SK-N-SH (cell line): Measurements from ENCODE around the gene SLC35F6.

Source experiments
- TF ChIP-seq, protein P1 (sequence below): fragments of 200-600 bp; sonication (generic); IDR thresholded peaks from 2 replicates; pipeline ENCODE4 v1.6.1; 2017; ENCODE audit warnings: antibody characterized with exemption, mild to moderate bottlenecking, moderate library complexity
- TF ChIP-seq, protein P2 (sequence below): IDR thresholded peaks from 2 replicates; pipeline ENCODE4 v1.4.0; 2012; ENCODE audit warnings: low read depth, borderline replicate concordance

DNA sequence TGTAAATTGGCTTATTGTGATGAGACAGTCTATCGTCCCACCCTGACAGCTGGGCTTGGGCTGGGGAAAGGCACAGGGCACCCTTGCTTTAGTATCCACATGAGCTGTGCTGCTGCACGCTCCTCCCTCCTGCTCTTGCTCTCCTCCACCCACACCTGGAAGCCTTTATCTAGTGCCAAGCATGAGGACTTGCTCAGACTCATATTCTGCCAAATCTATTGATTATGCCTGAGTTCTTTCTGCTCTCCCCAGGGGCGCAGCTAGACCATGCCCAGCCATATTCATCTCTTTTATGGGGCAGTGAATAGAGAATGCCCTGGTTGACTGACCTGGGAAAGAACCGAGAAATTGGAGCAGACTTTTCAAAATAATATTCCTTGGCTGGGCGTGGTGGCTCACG, 54.9 kb downstream of the SLC35F6 start:
- TF ChIP-seq, protein P1, sequence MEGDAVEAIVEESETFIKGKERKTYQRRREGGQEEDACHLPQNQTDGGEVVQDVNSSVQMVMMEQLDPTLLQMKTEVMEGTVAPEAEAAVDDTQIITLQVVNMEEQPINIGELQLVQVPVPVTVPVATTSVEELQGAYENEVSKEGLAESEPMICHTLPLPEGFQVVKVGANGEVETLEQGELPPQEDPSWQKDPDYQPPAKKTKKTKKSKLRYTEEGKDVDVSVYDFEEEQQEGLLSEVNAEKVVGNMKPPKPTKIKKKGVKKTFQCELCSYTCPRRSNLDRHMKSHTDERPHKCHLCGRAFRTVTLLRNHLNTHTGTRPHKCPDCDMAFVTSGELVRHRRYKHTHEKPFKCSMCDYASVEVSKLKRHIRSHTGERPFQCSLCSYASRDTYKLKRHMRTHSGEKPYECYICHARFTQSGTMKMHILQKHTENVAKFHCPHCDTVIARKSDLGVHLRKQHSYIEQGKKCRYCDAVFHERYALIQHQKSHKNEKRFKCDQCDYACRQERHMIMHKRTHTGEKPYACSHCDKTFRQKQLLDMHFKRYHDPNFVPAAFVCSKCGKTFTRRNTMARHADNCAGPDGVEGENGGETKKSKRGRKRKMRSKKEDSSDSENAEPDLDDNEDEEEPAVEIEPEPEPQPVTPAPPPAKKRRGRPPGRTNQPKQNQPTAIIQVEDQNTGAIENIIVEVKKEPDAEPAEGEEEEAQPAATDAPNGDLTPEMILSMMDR: no peak
- TF ChIP-seq, protein P2, sequence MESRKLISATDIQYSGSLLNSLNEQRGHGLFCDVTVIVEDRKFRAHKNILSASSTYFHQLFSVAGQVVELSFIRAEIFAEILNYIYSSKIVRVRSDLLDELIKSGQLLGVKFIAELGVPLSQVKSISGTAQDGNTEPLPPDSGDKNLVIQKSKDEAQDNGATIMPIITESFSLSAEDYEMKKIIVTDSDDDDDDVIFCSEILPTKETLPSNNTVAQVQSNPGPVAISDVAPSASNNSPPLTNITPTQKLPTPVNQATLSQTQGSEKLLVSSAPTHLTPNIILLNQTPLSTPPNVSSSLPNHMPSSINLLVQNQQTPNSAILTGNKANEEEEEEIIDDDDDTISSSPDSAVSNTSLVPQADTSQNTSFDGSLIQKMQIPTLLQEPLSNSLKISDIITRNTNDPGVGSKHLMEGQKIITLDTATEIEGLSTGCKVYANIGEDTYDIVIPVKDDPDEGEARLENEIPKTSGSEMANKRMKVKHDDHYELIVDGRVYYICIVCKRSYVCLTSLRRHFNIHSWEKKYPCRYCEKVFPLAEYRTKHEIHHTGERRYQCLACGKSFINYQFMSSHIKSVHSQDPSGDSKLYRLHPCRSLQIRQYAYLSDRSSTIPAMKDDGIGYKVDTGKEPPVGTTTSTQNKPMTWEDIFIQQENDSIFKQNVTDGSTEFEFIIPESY: no peak
